ENCODE results near the gene DENND2A. TPM values are rescaled to one million over a fixed set of nuclear protein-coding genes. Genes with fewer than 3 reads are reported as not detected.

DENND2A gene
- total and polyA plus RNA-seq, 2 experiments from 2014 or later = 6.7 to 8.4 TPM

DNA sequence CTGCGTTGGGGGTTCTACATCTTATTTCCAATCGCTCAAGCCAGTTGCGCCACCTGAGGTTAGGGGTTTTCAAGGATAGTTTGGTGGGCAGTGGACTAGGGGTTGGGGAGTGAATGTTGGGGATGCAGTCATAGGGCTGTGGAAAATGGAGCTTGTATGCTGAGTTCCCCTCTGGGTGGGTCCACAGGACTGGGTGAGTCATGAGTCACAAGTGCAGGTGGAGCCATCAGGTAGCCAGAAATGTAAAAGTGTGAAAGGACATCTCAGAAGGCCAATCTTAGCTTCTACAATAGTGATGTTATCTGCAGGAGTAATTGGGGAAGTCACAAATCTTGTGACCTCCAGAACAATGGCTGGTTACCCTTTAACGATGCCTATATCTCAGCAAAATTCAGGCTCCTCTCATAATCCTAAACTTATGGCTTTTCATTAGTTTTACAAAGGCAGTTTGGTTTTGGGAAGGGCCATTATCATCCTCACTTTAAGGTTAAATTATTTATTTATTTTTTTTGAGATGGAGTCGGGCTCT is 143.3 kb downstream of the DENND2A start:
- H4K20me1 ChIP-seq (ENCODE audit: insufficient read depth, poor library complexity, severe bottlenecking) = no peaks in the 10 kb centered on the region
- WGBS (ENCODE audit: low lambda C conversion rate, missing lambda C conversion rate) = 68% methylated on average over 5 of the region's 5 CpGs
- TF ChIP-seq EZH2phosphoT487 (IDR thresholded peaks at IDR 0.05; ENCODE audit: low read depth, severe bottlenecking, unreplicated experiment) (no peak), EZH2 (IDR thresholded peaks at IDR 0.05; ENCODE audit: borderline replicate concordance) (no peak)
- TF ChIP-seq, protein P1, sequence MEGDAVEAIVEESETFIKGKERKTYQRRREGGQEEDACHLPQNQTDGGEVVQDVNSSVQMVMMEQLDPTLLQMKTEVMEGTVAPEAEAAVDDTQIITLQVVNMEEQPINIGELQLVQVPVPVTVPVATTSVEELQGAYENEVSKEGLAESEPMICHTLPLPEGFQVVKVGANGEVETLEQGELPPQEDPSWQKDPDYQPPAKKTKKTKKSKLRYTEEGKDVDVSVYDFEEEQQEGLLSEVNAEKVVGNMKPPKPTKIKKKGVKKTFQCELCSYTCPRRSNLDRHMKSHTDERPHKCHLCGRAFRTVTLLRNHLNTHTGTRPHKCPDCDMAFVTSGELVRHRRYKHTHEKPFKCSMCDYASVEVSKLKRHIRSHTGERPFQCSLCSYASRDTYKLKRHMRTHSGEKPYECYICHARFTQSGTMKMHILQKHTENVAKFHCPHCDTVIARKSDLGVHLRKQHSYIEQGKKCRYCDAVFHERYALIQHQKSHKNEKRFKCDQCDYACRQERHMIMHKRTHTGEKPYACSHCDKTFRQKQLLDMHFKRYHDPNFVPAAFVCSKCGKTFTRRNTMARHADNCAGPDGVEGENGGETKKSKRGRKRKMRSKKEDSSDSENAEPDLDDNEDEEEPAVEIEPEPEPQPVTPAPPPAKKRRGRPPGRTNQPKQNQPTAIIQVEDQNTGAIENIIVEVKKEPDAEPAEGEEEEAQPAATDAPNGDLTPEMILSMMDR (IDR thresholded peaks at IDR 0.05; ENCODE audit: poor library complexity) = no peak
- H3K36me3 ChIP-seq (replicated peaks; ENCODE audit: insufficient read depth, low read depth) = no peaks in the 10 kb centered on the region
- H2AFZ ChIP-seq = no peak overlapping the region
- no peak overlapping the region for H3K4me3 ChIP-seq
- no peak overlapping the region for H3K4me2 ChIP-seq
- no peaks in the 10 kb centered on the region for H3K27me3 ChIP-seq
- H3K79me2 ChIP-seq = no peaks in the 10 kb centered on the region
- no peak overlapping the region for H3K27ac ChIP-seq
- no peaks in the 10 kb centered on the region for H3K9me2 ChIP-seq (replicated peaks; ENCODE audit: insufficient read depth)
- no peaks in the 10 kb centered on the region for H3K4me1 ChIP-seq (ENCODE audit: insufficient read depth)
- no peaks in the 10 kb centered on the region for H3K9me3 ChIP-seq (ENCODE audit: low read depth)
- no peak for DNase-seq (ENCODE audit: low spot score)

DNA sequence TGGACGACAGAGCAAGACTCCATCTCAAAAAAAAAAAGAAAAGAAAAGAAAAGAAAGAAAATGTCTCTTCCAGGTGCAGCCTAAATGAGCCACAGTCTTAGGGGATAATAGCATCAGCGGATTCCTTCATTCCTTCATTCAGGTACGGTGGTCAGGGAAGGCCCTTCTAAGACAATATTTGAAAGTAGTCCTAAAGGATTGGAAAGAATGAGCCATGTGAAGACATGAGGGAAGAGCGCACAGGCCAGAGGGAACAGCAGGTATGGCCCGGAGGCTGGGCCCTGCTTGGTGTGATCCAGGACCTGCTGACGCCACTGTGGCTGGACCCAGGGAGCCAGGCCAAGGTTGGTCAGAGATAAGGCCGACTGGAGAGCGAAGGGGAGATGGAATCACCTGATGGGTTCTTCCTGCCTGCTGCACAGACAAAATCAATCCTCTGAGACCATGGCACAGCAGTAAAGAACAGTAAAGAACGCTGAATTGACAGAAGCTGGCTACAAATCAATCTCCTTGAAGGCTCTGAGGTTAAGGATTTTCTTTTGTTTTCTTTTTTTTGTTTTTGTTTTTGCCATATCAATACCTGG is 145.0 kb downstream of the DENND2A start:
- Histone ChIP-seq H3K4me1 (ENCODE audit: insufficient read depth) (no peaks in the 10 kb centered on the region), H2AFZ (no peak overlapping the region), H3K9me3 (ENCODE audit: low read depth) (no peaks in the 10 kb centered on the region), H3K4me2 (no peak overlapping the region), H3K79me2 (no peaks in the 10 kb centered on the region), H4K20me1 (ENCODE audit: insufficient read depth, poor library complexity, severe bottlenecking) (no peaks in the 10 kb centered on the region), H3K27ac (no peak overlapping the region), H3K9me2 (replicated peaks; ENCODE audit: insufficient read depth) (no peaks in the 10 kb centered on the region), H3K27me3 (no peaks in the 10 kb centered on the region), H3K36me3 (replicated peaks; ENCODE audit: insufficient read depth, low read depth) (no peaks in the 10 kb centered on the region), H3K4me3 (no peak overlapping the region)
- WGBS (ENCODE audit: low lambda C conversion rate, missing lambda C conversion rate) = 86% methylated on average over 8 of the region's 9 CpGs
- no peak for TF ChIP-seq EZH2 (IDR thresholded peaks at IDR 0.05; ENCODE audit: borderline replicate concordance)
- TF ChIP-seq, protein P1 (IDR thresholded peaks at IDR 0.05; ENCODE audit: poor library complexity) = no peak
- TF ChIP-seq EZH2phosphoT487 (IDR thresholded peaks at IDR 0.05; ENCODE audit: low read depth, severe bottlenecking, unreplicated experiment) = no peak
- DNase-seq (ENCODE audit: low spot score) = no peak

DNA sequence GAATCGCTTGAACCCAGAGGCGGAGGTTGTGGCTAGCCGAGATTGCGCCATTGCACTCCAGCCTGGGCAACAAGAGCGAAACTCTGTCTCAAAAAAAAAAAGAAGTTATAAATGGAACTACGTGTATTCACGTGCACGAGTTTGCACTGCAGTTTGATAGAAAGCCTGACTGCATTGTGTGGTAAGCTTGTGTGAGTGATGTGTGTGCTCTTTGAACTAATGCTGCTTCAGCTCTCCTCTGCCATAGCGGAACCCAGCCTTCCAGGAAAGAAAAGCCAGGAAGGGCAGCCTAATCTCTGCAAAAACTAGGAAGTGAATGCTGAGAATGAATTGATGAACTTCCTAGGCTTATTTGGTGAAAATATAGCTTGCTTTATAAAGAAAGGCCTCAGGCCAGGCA is 145.7 kb downstream of the DENND2A start:
- Histone ChIP-seq H3K9me3 (ENCODE audit: low read depth) (no peaks in the 10 kb centered on the region), H3K4me3 (no peak overlapping the region), H3K79me2 (no peaks in the 10 kb centered on the region), H2AFZ (no peak overlapping the region), H3K9me2 (replicated peaks; ENCODE audit: insufficient read depth) (no peaks in the 10 kb centered on the region), H3K27me3 (no peaks in the 10 kb centered on the region), H4K20me1 (ENCODE audit: insufficient read depth, poor library complexity, severe bottlenecking) (no peaks in the 10 kb centered on the region), H3K36me3 (replicated peaks; ENCODE audit: insufficient read depth, low read depth) (no peaks in the 10 kb centered on the region), H3K4me2 (no peak overlapping the region), H3K4me1 (ENCODE audit: insufficient read depth) (no peaks in the 10 kb centered on the region), H3K27ac (no peak overlapping the region)
- TF ChIP-seq EZH2phosphoT487 (IDR thresholded peaks at IDR 0.05; ENCODE audit: low read depth, severe bottlenecking, unreplicated experiment) = no peak
- TF ChIP-seq, protein P1 (IDR thresholded peaks at IDR 0.05; ENCODE audit: poor library complexity) = no peak
- no peak for TF ChIP-seq EZH2 (IDR thresholded peaks at IDR 0.05; ENCODE audit: borderline replicate concordance)
- DNase-seq (ENCODE audit: low spot score) = no peak
- 93% methylated on average over 9 of the region's 9 CpGs for WGBS (ENCODE audit: low lambda C conversion rate, missing lambda C conversion rate)

All from hepatocyte (in vitro differentiated cells).